SW 1271 (cell line): ENCODE measurements around the gene LRPAP1.

Experiments
- DNase-seq, 2 experiments: peaks; one replicate each; lab custom pipeline; 2025; lab: John Stamatoyannopoulos, UW

Gene LRPAP1

GRCh38 chr4:3485011-3485791, 47.0 kb downstream of the LRPAP1 start:
- no peak for DNase-seq

GRCh38 chr4:3484057-3484973, 47.9 kb downstream of the LRPAP1 start:
- DNase-seq, result no peak

GRCh38 chr4:3483471-3483921, 48.7 kb downstream of the LRPAP1 start:
- DNase-seq, result no peak

- no peak for DNase-seq
These were observed 49.5 kb downstream of the LRPAP1 start for GRCh38 chr4:3482707-3483106.

GRCh38 chr4:3481783-3482393, 50.3 kb downstream of the LRPAP1 start:
- DNase-seq, result no peak

- no peak for DNase-seq
These were observed 51.1 kb downstream of the LRPAP1 start for GRCh38 chr4:3481113-3481531.

- peak; percentile 26 to 57 for DNase-seq
These were observed 51.6 kb downstream of the LRPAP1 start for GRCh38 chr4:3480528-3481112.

- DNase-seq, result no peak
These were observed 52.7 kb downstream of the LRPAP1 start for GRCh38 chr4:3479358-3480101.

GRCh38 chr4:3478446-3479357, 53.5 kb downstream of the LRPAP1 start:
- DNase-seq, result no peak

- no peak for DNase-seq
These were observed 54.3 kb downstream of the LRPAP1 start for GRCh38 chr4:3477750-3478430.

- DNase-seq, result no peak
These were observed 55.1 kb downstream of the LRPAP1 start for GRCh38 chr4:3476936-3477749.

GRCh38 chr4:3476341-3476747, 55.9 kb downstream of the LRPAP1 start:
- no peak for DNase-seq

GRCh38 chr4:3475713-3476260, 56.4 kb downstream of the LRPAP1 start:
- DNase-seq, result no peak

- DNase-seq, result no peak
These were observed 57.0 kb downstream of the LRPAP1 start for GRCh38 chr4:3475041-3475712.

GRCh38 chr4:3473996-3474765, 58.0 kb downstream of the LRPAP1 start:
- DNase-seq, result no peak

GRCh38 chr4:3473181-3473950, 58.9 kb downstream of the LRPAP1 start:
- DNase-seq, result no peak
